Heart left ventricle (tissue), 16 donors: Measurements from ENCODE around the gene TNNT1. TPM values are rescaled to one million over a fixed set of nuclear protein-coding genes. Genes with fewer than 3 reads are reported as not detected.

Experiments
- ATAC-seq, 4 donors: fragments of 200-7000 bp; cut with Tn5 transposase; one replicate each; pipeline ENCODE4 v1.9.1; 2020 to 2022; ENCODE audit warnings: moderate library complexity in 4 of 4, mild to moderate bottlenecking in 3 of 4, moderate number of reproducible peaks in 1 of 4
- DNase-seq, 5 donors: peaks; one replicate each; pipeline ENCODE4 v3.0.0-alpha.2; 2020
- H3K27ac ChIP-seq, 12 donors: fragments of 200-600 bp; sonication (generic) in 4 of 12; one replicate each; pipeline versions ENCODE4 v1.5.0 to v1.8.0; 2016 to 2022; ENCODE audit warnings: mild to moderate bottlenecking in 2 of 12
- H3K27me3 ChIP-seq, 9 donors: fragments of 200-600 bp; sonication (generic) in 2 of 9; one replicate each; pipeline versions ENCODE4 v1.5.1 to v1.8.0; 2016 to 2022; ENCODE audit warnings: mild to moderate bottlenecking in 3 of 9
- H3K36me3 ChIP-seq, 9 donors: fragments of 200-600 bp; sonication (generic) in 2 of 9; one replicate each; pipeline versions ENCODE4 v1.5.0 to v1.8.0; 2018 to 2022; ENCODE audit warnings: mild to moderate bottlenecking in 2 of 9
- H3K4me1 ChIP-seq, 12 donors: fragments of 200-600 bp; sonication (generic) in 4 of 12; one replicate each; pipeline versions ENCODE4 v1.5.0 to v1.8.0; 2016 to 2022; ENCODE audit warnings: mild to moderate bottlenecking in 3 of 12
- H3K4me3 ChIP-seq, 12 donors: fragments of 200-600 bp; sonication (generic) in 4 of 12; one replicate each; pipeline versions ENCODE4 v1.5.0 to v1.8.0; 2017 to 2022; ENCODE audit warnings: mild to moderate bottlenecking in 9 of 12, moderate library complexity in 4 of 12
- H3K9me3 ChIP-seq, 12 donors: fragments of 200-600 bp; sonication (generic) in 4 of 12; one replicate each; pipeline versions ENCODE4 v1.5.0 to v1.8.0; 2016 to 2022; ENCODE audit warnings: mild to moderate bottlenecking in 1 of 12
- POLR2A ChIP-seq, 2 donors: fragments of 450-650 bp; IDR thresholded peaks; one replicate each; pipeline ENCODE4 v1.6.1; 2017; ENCODE audit warnings: antibody characterized with exemption in 2 of 2, mild to moderate bottlenecking in 2 of 2, moderate library complexity in 2 of 2
- WGBS, 4 donors: extraction: QIAGEN DNeasy Blood & Tissue Kit in 2 of 4; methylation state at CpG; one replicate each; pipeline versions ENCODE4 v1.1.5 to v1.1.7; 2013 to 2018; 5-methylcytosine and 5-hydroxymethylcytosine counted together
- intact Hi-C, 10 donors: fragments of 100-400 bp; cut with DNase I; formaldehyde crosslinking; loops; one replicate each; pipeline versions ENCODE4 v1.11.1 to v1.14.2; 2022
- polyA plus RNA-seq, 2 donors: library from polyadenylated mRNA; stranded (reverse); fragments of 200-250 nt; gene quantifications; one replicate each; pipeline ENCODE4 v1.2.3, GENCODE V29; 2013
- total RNA-seq, 9 donors: library from RNA; depleted of rRNA in 2 of 9; stranded (reverse); fragments of >200 nt in 2 of 9; fragmentation: NEBNext Ultra II Directional in 3 of 9; extraction: Animal tissue kit (Norgen Biotek cat#: 25700) in 3 of 9; gene quantifications; one replicate each; pipeline versions ENCODE4 v1.1.0 to v1.2.4, GENCODE V29; 2016 to 2023
- TF ChIP-seq, protein P1 (sequence below), 12 donors: fragments of 200-600 bp; sonication (generic) in 4 of 12; IDR thresholded peaks; one replicate each; pipeline versions ENCODE4 v1.5.0 to v1.8.0; 2018 to 2022; ENCODE audit warnings: antibody characterized with exemption in 12 of 12, mild to moderate bottlenecking in 5 of 12
- donor health status: ischemic (EF 13 %, LVEDD 7.1; RV severe dilation, severe dysfunction).
- donor health status: healthy with polysubstance abuse.
- donor health status: DM: no; HTN: yes; CAD: no.
- donor health status: DM: no; HTN: no; CAD: no.
- donor health status: ischemic (EF 25% LVEDD 6.9; RV normal size, moderate dysfunction).
- donor health status: ischemic (EF 25% LVEDD 5.7; RV mildly dilated, moderate dysfunction).
- donor health status: healthy.
- donor health status: DM: yes; HTN: yes; CAD: no.
- donor health status: ischemic (EF 35%, LVEDD 5.7; RV mildly dilated, moderate dysfunction).
- donor health status: nonischemic (EF 11% LVEDD 7.7; RV severe dilation, severe dysfunction).
- donor health status: DM: yes; HTN: yes; CAD: no.
- donor health status: PGD.
- donor health status: ischemic (EF 29% LVEDD 5.4; RV normal size, mild dysfunction).
- donor health status: nonischemic (EF 23%, LVEDD 6.1; RV moderate dilation, normal function).

The TNNT1 gene
- total and polyA plus RNA-seq, 11 donors, result 18.7 to 264 (median 58.6) TPM

DNA sequence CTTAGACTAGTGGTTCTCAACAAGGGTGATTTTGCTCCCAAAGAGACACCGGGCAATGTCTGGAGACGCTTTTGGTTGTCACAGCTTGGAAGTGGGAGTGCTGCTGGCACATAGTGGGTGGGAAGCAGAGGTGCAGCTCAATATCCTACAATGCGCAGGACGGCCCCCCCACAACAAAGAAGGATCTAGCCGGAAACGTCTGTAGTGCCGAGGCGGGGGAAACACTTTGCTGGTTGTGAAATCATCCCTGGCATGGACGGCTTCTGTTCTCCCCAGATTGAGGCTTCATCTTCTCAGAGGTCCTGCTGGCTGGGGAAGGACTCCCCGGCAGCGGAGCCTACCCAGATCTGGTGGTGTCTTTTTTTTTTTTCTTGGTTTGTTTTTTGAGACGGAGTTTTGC, 44.5 kb upstream of the TNNT1 start:
- no peaks in the 10 kb centered on the region for H3K36me3 ChIP-seq

DNA sequence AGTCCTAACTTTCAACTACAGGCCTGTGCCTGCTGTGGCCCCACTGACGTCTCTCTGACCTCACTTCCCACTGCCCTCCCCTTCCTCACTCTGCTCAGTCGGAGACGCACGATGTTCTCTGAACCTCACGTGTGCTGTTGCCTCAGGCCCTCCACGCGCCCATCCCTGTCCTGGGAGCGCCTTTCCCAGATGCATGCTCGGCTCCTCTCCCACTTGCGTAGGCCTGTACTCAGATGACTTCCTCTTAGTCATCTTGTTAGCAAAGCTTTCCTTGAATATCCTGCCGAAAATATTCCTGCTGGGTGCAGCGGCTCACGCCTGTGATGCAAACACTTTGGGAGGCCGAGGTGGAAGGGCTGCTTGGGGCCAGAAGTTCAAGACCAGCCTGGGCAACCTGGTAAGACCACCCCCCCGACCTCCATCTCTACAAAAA, 40.4 kb upstream of the TNNT1 start:
- Histone ChIP-seq H3K9me3 (no peaks in the 10 kb centered on the region), H3K4me1 (peaks cover 0 to 7% (median 0%) of the 10 kb centered on the region in 12 donors), H3K27ac (peak overlapping the region in 6 of 12 donors; percentile 6 to 70 (median 44)), H3K4me3 (no peak overlapping the region), H3K36me3 (no peaks in the 10 kb centered on the region), H3K27me3 (peaks cover 0 to 5% (median 0%) of the 10 kb centered on the region in 9 donors)
- intact Hi-C loops, result no loop called here
- 55 to 67% (median 63%) methylated on average over 15 of the region's 15 CpGs for WGBS, 4 donors
- DNase-seq (peak; percentile 38 to 64 (median 53)), ATAC-seq (peak; percentile 28 to 96 (median 90))
- TF ChIP-seq, protein P1, sequence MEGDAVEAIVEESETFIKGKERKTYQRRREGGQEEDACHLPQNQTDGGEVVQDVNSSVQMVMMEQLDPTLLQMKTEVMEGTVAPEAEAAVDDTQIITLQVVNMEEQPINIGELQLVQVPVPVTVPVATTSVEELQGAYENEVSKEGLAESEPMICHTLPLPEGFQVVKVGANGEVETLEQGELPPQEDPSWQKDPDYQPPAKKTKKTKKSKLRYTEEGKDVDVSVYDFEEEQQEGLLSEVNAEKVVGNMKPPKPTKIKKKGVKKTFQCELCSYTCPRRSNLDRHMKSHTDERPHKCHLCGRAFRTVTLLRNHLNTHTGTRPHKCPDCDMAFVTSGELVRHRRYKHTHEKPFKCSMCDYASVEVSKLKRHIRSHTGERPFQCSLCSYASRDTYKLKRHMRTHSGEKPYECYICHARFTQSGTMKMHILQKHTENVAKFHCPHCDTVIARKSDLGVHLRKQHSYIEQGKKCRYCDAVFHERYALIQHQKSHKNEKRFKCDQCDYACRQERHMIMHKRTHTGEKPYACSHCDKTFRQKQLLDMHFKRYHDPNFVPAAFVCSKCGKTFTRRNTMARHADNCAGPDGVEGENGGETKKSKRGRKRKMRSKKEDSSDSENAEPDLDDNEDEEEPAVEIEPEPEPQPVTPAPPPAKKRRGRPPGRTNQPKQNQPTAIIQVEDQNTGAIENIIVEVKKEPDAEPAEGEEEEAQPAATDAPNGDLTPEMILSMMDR (IDR thresholded peaks at IDR 0.05), result no peak
- no peak for TF ChIP-seq POLR2A (IDR thresholded peaks at IDR 0.05)

More for the DNA sequence above, 44.5 kb upstream of the TNNT1 start:
- Histone ChIP-seq H3K27ac (no peak overlapping the region), H3K4me1 (peaks cover 0 to 7% (median 0%) of the 10 kb centered on the region in 12 donors), H3K27me3 (no peaks in the 10 kb centered on the region), H3K4me3 (no peak overlapping the region), H3K9me3 (no peaks in the 10 kb centered on the region)
- WGBS, 4 donors, result 80 to 89% (median 83%) methylated on average over 12 of the region's 12 CpGs
- intact Hi-C loops, result loop anchor here in 1 of 10 donors (5.0 kb wide), 1 partner anchor 264 kb away; no protein-coding TSS in a partner anchor
- DNase-seq (peak in 1 of 5 donors; percentile 19), ATAC-seq (no peak)
- TF ChIP-seq, protein P1 (IDR thresholded peaks at IDR 0.05), result no peak
- no peak for TF ChIP-seq POLR2A (IDR thresholded peaks at IDR 0.05)

DNA sequence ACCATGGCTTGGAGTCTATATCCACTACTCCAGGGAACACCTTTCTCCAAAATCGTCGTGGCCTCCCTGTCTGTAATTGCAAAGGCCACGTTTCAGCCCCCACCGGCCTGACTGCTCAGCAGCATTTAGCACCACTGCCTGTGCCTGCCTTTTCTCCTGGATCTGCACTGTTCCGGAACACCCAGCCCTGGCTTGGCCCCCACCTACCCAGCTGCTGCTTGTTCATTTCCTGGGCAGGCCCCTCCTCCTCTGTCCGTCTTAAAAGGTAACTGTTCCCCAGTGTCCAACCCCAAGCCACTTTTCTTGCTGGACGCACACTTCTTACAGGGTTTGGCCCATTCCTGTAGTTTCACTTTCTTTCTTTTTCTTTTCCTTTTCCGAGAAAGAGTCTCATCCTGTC, 39.6 kb upstream of the TNNT1 start:
- Histone ChIP-seq H3K4me3 (no peak overlapping the region), H3K27ac (peak overlapping the region in 6 of 12 donors; percentile 6 to 70 (median 44)), H3K27me3 (peaks cover 0 to 5% (median 0%) of the 10 kb centered on the region in 9 donors), H3K4me1 (peaks cover 0 to 7% (median 0%) of the 10 kb centered on the region in 12 donors), H3K36me3 (no peaks in the 10 kb centered on the region), H3K9me3 (no peaks in the 10 kb centered on the region)
- peak in 1 of 4 donors; percentile 47 for ATAC-seq
- peak in 1 of 5 donors; percentile 9 for DNase-seq
- WGBS, 4 donors, result 56 to 71% (median 63%) methylated on average over 8 of the region's 8 CpGs
- intact Hi-C loops, result no loop called here
- TF ChIP-seq, protein P1 (IDR thresholded peaks at IDR 0.05), result no peak
- no peak for TF ChIP-seq POLR2A (IDR thresholded peaks at IDR 0.05)

DNA sequence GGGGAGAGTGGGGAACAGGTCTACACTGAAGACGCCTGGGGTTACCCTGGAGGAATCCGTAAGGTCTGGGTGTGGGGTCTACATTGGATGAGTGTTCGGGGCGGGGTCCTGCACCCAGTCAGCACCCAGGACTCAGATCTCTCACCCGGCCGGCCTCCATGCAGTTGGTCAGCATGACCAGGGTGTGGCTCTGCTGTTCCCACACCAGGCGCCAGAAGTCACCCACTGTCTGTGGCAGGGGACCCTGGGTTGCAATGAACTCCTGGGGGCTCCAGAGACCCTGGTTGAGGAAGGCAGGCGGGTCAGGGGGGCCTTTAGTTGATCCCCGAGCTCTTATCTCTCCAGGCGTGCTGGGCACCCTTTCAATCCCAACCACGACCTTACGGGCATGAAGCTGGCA, 37.1 kb upstream of the TNNT1 start:
- H3K36me3 ChIP-seq, result no peaks in the 10 kb centered on the region
- ATAC-seq, result no peak
- H3K4me1 ChIP-seq, result peaks cover 0 to 7% (median 0%) of the 10 kb centered on the region in 12 donors
- WGBS, 4 donors, result 77 to 95% (median 84%) methylated on average over 9 to 12 of the region's 12 CpGs
- H3K27ac ChIP-seq, result no peak overlapping the region
- H3K27me3 ChIP-seq, result peaks cover 0 to 28% (median 9%) of the 10 kb centered on the region in 9 donors
- H3K4me3 ChIP-seq, result no peak overlapping the region
- intact Hi-C loops, result no loop called here
- no peaks in the 10 kb centered on the region for H3K9me3 ChIP-seq
- DNase-seq, result peak in 1 of 5 donors; percentile 45
- TF ChIP-seq, protein P1 (IDR thresholded peaks at IDR 0.05), result no peak
- no peak for TF ChIP-seq POLR2A (IDR thresholded peaks at IDR 0.05)
